Bronchial epithelial cell (primary cell): ENCODE measurements around the gene RWDD3. TPM values are rescaled to one million over a fixed set of nuclear protein-coding genes. Genes with fewer than 3 reads are reported as not detected.

Experiments
- DNase-seq: peaks from one replicate; pipeline ENCODE4 v3.0.0-alpha.2; 2010; ENCODE audit warnings: low read depth
- FAIRE-seq: peaks from 2 replicates; lab custom pipeline; 2011; peaks lifted over from hg19 to GRCh38; lab: Jason Lieb, UNC
- H3K27me3 ChIP-seq: 2 replicates; pipeline ENCODE4 v1.5.1; 2011; ENCODE audit warnings: low read length; ENCODE audit not compliant: control insufficient read depth, insufficient read depth
- H3K36me3 ChIP-seq: 2 replicates; pipeline ENCODE4 v1.5.1; 2011; ENCODE audit warnings: low read length; ENCODE audit not compliant: control insufficient read depth, insufficient read depth
- H3K4me3 ChIP-seq: 2 replicates; pipeline ENCODE4 v1.5.1; 2011; ENCODE audit warnings: mild to moderate bottlenecking, low read depth, low read length, control low read depth
- total RNA-seq: library from RNA; depleted of rRNA; stranded (reverse); fragments of >200 nt; gene quantifications from 2 replicates; pipeline ENCODE4 v1.2.1, GENCODE V29; 2014
- TF ChIP-seq, protein P1 (sequence below): IDR thresholded peaks from 2 replicates; pipeline ENCODE4 v1.5.1; 2011; ENCODE audit warnings: mild to moderate bottlenecking, moderate library complexity, low read length, control low read depth, inconsistent platforms; ENCODE audit not compliant: insufficient read depth, severe bottlenecking

Gene RWDD3
- total RNA-seq, 1 donor from 2014 or later, result 8.4 TPM

DNA sequence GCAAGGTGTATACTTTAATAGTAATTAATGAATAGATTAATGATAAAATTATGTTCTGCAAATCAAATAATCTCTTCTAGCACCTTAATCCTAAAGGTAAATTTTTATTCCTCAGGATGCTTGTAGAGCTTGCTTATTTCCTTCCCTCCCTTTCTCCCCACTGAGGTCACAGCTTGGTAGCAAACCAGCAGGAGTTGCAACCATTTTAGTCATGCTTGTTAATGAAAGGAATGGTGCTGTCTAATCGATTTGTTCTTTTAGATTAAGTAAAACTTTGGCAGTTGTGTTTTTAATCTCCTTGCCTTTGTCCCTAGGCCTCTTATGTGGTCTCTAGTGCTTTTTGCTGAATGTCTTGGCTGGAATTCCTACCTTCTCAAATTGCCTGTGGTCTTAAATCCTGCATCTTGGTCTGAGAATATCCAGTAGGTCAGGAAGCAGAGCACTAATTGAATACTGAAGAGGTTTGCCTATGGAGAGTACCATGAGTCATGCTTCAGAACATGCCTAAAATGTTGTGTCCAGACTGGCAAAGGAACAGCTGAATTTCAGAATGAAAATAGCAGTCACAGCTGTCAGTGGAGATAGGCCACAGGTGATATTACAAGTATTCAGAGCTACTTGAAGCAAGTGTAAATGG is 36.3 kb upstream of the RWDD3 start:
- DNase-seq, result peak; percentile 85
- Histone ChIP-seq H3K27me3 (no peaks in the 10 kb centered on the region), H3K36me3 (no peaks in the 10 kb centered on the region), H3K4me3 (no peak overlapping the region)
- TF ChIP-seq, protein P1, sequence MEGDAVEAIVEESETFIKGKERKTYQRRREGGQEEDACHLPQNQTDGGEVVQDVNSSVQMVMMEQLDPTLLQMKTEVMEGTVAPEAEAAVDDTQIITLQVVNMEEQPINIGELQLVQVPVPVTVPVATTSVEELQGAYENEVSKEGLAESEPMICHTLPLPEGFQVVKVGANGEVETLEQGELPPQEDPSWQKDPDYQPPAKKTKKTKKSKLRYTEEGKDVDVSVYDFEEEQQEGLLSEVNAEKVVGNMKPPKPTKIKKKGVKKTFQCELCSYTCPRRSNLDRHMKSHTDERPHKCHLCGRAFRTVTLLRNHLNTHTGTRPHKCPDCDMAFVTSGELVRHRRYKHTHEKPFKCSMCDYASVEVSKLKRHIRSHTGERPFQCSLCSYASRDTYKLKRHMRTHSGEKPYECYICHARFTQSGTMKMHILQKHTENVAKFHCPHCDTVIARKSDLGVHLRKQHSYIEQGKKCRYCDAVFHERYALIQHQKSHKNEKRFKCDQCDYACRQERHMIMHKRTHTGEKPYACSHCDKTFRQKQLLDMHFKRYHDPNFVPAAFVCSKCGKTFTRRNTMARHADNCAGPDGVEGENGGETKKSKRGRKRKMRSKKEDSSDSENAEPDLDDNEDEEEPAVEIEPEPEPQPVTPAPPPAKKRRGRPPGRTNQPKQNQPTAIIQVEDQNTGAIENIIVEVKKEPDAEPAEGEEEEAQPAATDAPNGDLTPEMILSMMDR, result no peak
- peak; percentile 43 for FAIRE-seq

DNA sequence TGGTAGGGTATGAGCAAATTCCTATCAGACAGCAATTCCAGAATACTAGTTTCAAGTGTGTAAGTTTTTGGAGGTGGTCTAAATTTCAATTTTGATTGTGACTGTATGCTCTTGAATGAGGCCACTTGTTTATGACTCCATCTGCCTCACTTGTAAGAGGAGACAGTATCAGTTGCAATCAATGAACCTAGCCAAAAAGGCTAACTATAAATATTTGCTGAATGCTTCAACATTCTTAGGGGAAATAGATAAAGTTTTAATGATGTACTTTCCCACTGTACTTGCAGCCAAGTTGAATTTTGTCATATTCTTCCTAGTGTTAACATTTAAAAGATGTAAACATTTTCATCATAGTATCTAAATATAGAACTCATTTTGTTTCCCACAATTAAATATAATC is 32.1 kb upstream of the RWDD3 start:
- FAIRE-seq (no peak), DNase-seq (no peak)
- Histone ChIP-seq H3K36me3 (no peaks in the 10 kb centered on the region), H3K4me3 (no peak overlapping the region), H3K27me3 (no peaks in the 10 kb centered on the region)
- TF ChIP-seq, protein P1, result no peak

DNA sequence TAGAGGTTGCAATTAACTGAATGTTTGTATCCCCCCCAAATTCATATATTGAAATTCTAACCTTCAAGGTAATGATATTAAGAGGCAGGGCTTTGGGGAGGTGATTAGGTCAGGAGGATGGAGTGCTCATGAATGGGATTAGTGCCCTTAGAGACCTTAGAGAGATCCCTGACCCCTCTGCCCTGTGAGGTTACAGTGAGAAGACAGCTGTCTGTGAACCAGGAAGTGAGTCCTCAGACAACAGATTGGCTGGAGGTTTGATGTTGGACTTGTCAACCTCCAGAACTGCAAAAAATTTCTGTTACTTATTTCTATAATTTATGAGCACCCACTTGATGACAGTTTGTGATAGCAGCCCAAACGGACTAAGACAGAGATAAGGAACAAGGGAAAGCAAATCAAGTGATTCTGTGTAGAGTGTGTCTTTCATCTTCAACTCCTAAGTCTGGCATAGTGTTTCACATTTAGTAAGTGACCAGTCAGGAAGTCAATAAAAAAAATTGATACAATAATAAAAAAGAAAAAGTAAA is 30.0 kb upstream of the RWDD3 start:
- TF ChIP-seq, protein P1, result no peak
- no peak for FAIRE-seq

DNA sequence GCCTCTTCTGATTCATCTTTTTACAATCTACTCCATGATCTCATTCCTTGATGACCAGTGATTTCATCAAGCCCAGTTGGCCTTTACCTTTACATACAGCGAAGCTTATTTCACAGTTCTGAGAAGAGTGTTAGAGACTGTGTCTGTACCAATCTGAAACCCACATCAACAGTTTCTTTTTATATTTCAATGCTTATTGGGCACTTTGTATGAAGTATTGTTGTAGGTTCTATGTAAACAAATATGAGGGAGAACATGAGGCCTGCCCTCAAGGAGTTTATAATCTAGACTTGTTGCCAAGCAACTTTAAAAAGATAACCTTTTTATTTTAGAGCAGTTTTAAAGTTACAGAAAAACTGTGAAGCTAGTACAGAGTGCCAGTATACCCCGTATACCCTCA is 27.5 kb upstream of the RWDD3 start:
- no peaks in the 10 kb centered on the region for H3K27me3 ChIP-seq
- DNase-seq, result no peak
- TF ChIP-seq, protein P1, result no peak
- no peaks in the 10 kb centered on the region for H3K36me3 ChIP-seq
- no peak overlapping the region for H3K4me3 ChIP-seq
- FAIRE-seq, result no peak

More for the DNA sequence above, 30.0 kb upstream of the RWDD3 start:
- no peaks in the 10 kb centered on the region for H3K27me3 ChIP-seq
- no peak for DNase-seq
- no peaks in the 10 kb centered on the region for H3K36me3 ChIP-seq
- H3K4me3 ChIP-seq, result no peak overlapping the region

DNA sequence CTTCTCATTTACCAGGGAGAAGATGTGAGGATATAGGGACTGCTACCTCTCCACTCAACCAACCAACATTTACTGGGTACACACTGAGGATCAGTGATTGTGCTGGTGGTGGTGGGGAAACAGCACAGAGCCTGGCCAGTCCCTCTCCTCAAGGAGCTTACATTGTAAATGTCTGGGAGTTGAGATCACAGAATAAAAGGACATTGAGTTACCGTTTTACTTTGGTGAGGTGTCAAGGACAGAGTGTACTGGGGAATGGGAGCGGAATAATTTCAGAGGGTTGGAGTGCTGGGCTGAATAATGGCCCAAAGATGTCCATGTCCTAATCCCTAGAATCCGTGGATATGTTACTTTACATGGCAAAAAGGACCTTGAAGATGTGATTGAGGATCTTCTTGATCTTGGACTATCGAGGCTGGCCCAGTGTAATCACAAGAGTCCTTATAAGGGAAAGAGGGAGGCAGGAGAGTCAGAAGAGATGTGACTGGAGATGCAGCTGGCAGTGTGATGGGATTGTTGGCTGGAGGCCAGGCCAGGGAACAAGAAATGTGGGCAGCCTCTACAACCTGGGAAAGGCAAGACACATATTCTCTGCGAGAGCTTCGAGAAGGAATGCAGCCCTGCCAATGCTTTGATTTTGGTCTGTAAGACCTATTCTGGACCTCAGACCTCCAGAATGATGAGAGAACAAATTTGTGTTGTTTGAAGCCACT is 26.6 kb upstream of the RWDD3 start:
- DNase-seq (no peak), FAIRE-seq (no peak)
- no peak overlapping the region for H3K4me3 ChIP-seq
- H3K27me3 ChIP-seq, result no peaks in the 10 kb centered on the region
- H3K36me3 ChIP-seq, result no peaks in the 10 kb centered on the region
- TF ChIP-seq, protein P1, result no peak
